CD8-positive, alpha-beta memory T cell (primary cell): ENCODE results near the gene RASGRP2. TPM values are rescaled to one million over a fixed set of nuclear protein-coding genes. Genes with fewer than 3 reads are reported as not detected.
"Not testable (repeated sequence)": the region's sequence is repeated elsewhere in the genome, so short reads cannot be mapped to it uniquely, and the experiment has no call there.

Experiments
- CTCF ChIA-PET: fragments of 350-600 bp; sonication (Branson Sonifier 250); formaldehyde crosslinking; loops from one replicate; lab custom pipeline; 2021; ENCODE audit warnings: antibody characterized with exemption; lab: Charles Lee
- POLR2A ChIA-PET: fragments of 350-600 bp; sonication (Branson Sonifier 250); formaldehyde crosslinking; loops from one replicate; lab custom pipeline; 2021; ENCODE audit warnings: antibody characterized with exemption; lab: Charles Lee
- DNase-seq, 5 donors: peaks; one replicate each; pipeline versions ENCODE4 v3.0.0 to v3.0.0-alpha.2; 2020 to 2022; ENCODE audit warnings: mixed read lengths in 1 of 5
- H3K27ac ChIP-seq: one replicate; pipeline ENCODE4 v1.7.0; 2013; ENCODE audit warnings: low read depth, mild to moderate bottlenecking, low read length, moderate library complexity
- H3K27me3 ChIP-seq: 2 replicates; pipeline ENCODE4 v1.7.0; 2013; ENCODE audit warnings: low read length, mild to moderate bottlenecking; ENCODE audit not compliant: insufficient read depth, poor library complexity, severe bottlenecking
- H3K36me3 ChIP-seq: 2 replicates; pipeline ENCODE4 v1.7.0; 2013; ENCODE audit warnings: mild to moderate bottlenecking, low read length, moderate library complexity; ENCODE audit not compliant: insufficient read depth
- H3K4me1 ChIP-seq: 2 replicates; pipeline ENCODE4 v1.7.0; 2013; ENCODE audit warnings: mild to moderate bottlenecking, low read length, moderate library complexity; ENCODE audit not compliant: insufficient read depth
- H3K4me3 ChIP-seq: 2 replicates; pipeline ENCODE4 v1.7.0; 2013; ENCODE audit warnings: mild to moderate bottlenecking, low read length
- H3K9me3 ChIP-seq: 2 replicates; pipeline ENCODE4 v1.7.0; 2013; ENCODE audit warnings: mild to moderate bottlenecking, low read length
- H3K27ac Mint-ChIP-seq, 8 donors: one replicate each; pipeline ENCODE4 v1.8.0; 2020 to 2021; ENCODE audit warnings: mixed read lengths in 8 of 8, mild to moderate bottlenecking in 6 of 8, inconsistent platforms in 3 of 8, moderate library complexity in 3 of 8
- H3K27me3 Mint-ChIP-seq, 2 donors: one replicate each; pipeline ENCODE4 v1.8.0; 2020 to 2021; ENCODE audit warnings: mixed read lengths in 2 of 2, mild to moderate bottlenecking in 1 of 2, moderate library complexity in 1 of 2
- H3K36me3 Mint-ChIP-seq, 3 donors: one replicate each; pipeline ENCODE4 v1.8.0; 2020 to 2021; ENCODE audit warnings: mixed read lengths in 3 of 3, inconsistent platforms in 1 of 3, mild to moderate bottlenecking in 1 of 3
- H3K4me1 Mint-ChIP-seq, 3 donors: one replicate each; pipeline ENCODE4 v1.8.0; 2020 to 2021; ENCODE audit warnings: mixed read lengths in 3 of 3, inconsistent platforms in 1 of 3, mild to moderate bottlenecking in 1 of 3
- H3K4me3 Mint-ChIP-seq, 7 donors: one replicate each; pipeline ENCODE4 v1.8.0; 2020 to 2021; ENCODE audit warnings: mixed read lengths in 7 of 7, mild to moderate bottlenecking in 6 of 7, moderate library complexity in 4 of 7, inconsistent platforms in 2 of 7
- H3K9me3 Mint-ChIP-seq, 5 donors: one replicate each; pipeline ENCODE4 v1.8.0; 2020 to 2022; ENCODE audit warnings: mixed read lengths in 5 of 5, mild to moderate bottlenecking in 3 of 5, moderate library complexity in 2 of 5, inconsistent platforms in 1 of 5
- polyA plus RNA-seq: library from polyadenylated mRNA; unstranded; fragments of 300-500 nt; fragmentation: Illumina TruSeq; gene quantifications from one replicate; pipeline ENCODE4 v1.2.3, GENCODE V29; 2021
- total RNA-seq, 2 experiments: library from RNA; stranded (reverse); gene quantifications; one replicate each; pipeline ENCODE4 v1.2.3, GENCODE V29; 2021

RASGRP2 gene
- total and polyA plus RNA-seq, 3 experiments from 2014 or later, result 30.2 to 145 (median 33.5) TPM

DNA sequence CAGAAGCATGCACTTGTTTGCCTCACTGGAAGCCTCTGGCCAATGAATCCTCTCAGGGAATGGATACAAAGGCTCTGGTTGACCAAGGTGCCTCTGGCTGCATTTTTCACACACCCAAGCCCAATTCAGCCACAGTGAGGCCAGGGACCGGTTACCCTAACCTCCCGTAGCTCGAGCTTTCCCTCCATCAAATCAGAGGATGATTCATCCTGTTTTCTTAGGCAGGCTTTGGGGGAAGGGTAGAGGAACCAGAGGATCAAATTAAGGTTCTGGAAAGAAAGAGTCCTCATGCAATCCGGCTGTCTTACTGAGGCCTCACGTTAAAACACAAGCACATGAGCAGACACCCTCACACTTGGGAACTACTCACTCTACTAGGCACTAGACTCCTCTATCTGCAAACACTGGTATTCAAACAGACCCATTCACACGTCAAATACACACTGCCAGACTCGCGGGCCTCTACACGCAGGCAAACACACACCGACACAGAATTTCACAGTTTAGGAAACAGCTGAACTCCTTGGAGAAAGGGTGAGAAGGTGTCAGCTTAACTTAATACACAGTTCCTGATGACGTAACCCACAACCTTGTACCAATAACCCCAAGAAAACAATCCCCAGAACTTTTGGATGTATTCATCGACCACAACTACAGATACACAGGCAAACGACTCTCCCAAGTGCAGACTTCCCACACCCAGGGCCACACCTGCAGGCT, 33.4 kb downstream of the RASGRP2 start:
- Mint-ChIP-seq H3K36me3 (peaks cover 0 to 2% (median 0%) of the 10 kb centered on the region in 3 donors), H3K27ac (peak overlapping the region in 2 of 8 donors; percentile 26 to 65), H3K9me3 (peaks cover 0 to 3% (median 0%) of the 10 kb centered on the region in 5 donors), H3K4me1 (peaks cover 5 to 24% (median 17%) of the 10 kb centered on the region in 3 donors), H3K27me3 (peaks cover 48 to 74% of the 10 kb centered on the region in 2 donors), H3K4me3 (peak overlapping the region in 3 of 7 donors; percentile 26 to 57 (median 49))
- H3K9me3 ChIP-seq, result no peaks in the 10 kb centered on the region
- POLR2A ChIA-PET, result no interaction called here
- H3K36me3 ChIP-seq, result no peaks in the 10 kb centered on the region
- CTCF ChIA-PET, result no interaction called here
- H3K4me1 ChIP-seq, result peaks cover 8% of the 10 kb centered on the region
- no peak overlapping the region for H3K27ac ChIP-seq
- no peak overlapping the region for H3K4me3 ChIP-seq
- H3K27me3 ChIP-seq, result peaks cover 40% of the 10 kb centered on the region
- DNase-seq, result no peak

DNA sequence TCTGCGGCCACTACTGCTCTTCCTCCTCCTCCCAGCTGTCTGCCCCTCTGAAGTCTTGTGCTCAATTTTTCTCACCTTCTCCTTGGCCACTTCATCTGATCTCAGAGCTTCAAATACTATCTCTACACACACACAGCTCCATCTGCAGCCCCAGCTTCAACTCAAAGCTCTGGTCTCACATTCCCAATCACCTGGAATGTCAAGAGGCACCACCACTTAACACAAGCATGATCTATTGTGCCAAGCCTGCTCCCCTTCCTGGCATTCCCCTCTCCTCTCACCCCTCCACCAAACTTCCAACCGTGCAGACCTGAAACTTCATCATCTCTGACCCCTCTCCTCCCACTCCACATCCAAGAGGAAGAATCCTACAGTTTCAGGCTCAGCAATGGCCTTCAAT, 38.4 kb downstream of the RASGRP2 start:
- no peaks in the 10 kb centered on the region for H3K4me1 Mint-ChIP-seq
- H3K27ac Mint-ChIP-seq, result peak overlapping the region in 1 of 8 donors; percentile 5
- DNase-seq, result no peak
- CTCF ChIA-PET, result interaction anchor here (3.6 kb wide), 1 partner anchor 17 kb away, joined by 18 read pairs; no protein-coding TSS in a partner anchor
- no peaks in the 10 kb centered on the region for H3K36me3 Mint-ChIP-seq
- H3K4me3 Mint-ChIP-seq, result no peak overlapping the region
- no peak overlapping the region for H3K27ac ChIP-seq
- peaks cover 31 to 57% of the 10 kb centered on the region in 2 donors for H3K27me3 Mint-ChIP-seq
- H3K27me3 ChIP-seq, result peaks cover 8% of the 10 kb centered on the region
- H3K9me3 Mint-ChIP-seq, result no peaks in the 10 kb centered on the region
- POLR2A ChIA-PET, result no interaction called here
- no peaks in the 10 kb centered on the region for H3K4me1 ChIP-seq
- no peaks in the 10 kb centered on the region for H3K36me3 ChIP-seq
- H3K4me3 ChIP-seq, result no peak overlapping the region
- H3K9me3 ChIP-seq, result no peaks in the 10 kb centered on the region

GRCh38 chr11:64703048-64703447, 40.9 kb downstream of the RASGRP2 start:
- H3K27me3 Mint-ChIP-seq, result peaks cover 21 to 40% of the 10 kb centered on the region in 2 donors
- no peaks in the 10 kb centered on the region for H3K9me3 ChIP-seq
- peaks cover 4% of the 10 kb centered on the region for H3K27me3 ChIP-seq
- no peaks in the 10 kb centered on the region for H3K36me3 ChIP-seq
- DNase-seq, result no peak
- H3K4me3 ChIP-seq, result no peak overlapping the region
- H3K36me3 Mint-ChIP-seq, result no peaks in the 10 kb centered on the region
- POLR2A ChIA-PET, result no interaction called here
- no peak overlapping the region for H3K4me3 Mint-ChIP-seq
- no peaks in the 10 kb centered on the region for H3K4me1 ChIP-seq
- H3K4me1 Mint-ChIP-seq, result no peaks in the 10 kb centered on the region
- H3K27ac ChIP-seq, result no peak overlapping the region
- H3K27ac Mint-ChIP-seq, result no peak overlapping the region
- no peaks in the 10 kb centered on the region for H3K9me3 Mint-ChIP-seq
- CTCF ChIA-PET, result interaction anchor here (0.7 to 3.6 kb wide), 3 partner anchors 10 to 167 kb away, joined by 3 to 18 read pairs (median 4); no protein-coding TSS in a partner anchor

DNA sequence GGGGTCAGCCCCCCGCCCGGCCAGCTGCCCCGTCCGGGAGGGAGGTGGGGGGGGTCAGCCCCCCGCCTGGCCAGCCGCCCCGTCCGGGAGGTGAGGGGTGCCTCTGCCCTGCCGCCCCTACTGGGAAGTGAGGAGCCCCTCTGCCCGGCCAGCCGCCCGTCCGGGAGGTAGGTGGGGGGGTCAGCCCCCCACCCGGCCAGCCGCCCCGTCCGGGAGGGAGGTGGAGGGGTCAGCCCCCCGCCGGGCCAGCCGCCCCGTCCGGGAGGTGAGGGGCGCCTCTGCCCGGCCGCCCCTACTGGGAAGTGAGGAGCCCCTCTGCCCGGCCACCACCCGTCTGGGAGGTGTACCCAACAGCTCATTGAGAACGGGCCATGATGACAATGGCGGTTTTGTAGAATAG, 42.0 kb downstream of the RASGRP2 start:
- H3K4me3 Mint-ChIP-seq, H3K27ac Mint-ChIP-seq, H3K4me1 Mint-ChIP-seq, H3K36me3 ChIP-seq, H3K36me3 Mint-ChIP-seq, POLR2A ChIA-PET, H3K27me3 ChIP-seq, DNase-seq, CTCF ChIA-PET, H3K27ac ChIP-seq, H3K9me3 Mint-ChIP-seq, H3K4me1 ChIP-seq, H3K9me3 ChIP-seq, H3K4me3 ChIP-seq: not testable (repeated sequence)
- peaks cover 18 to 33% of the 10 kb centered on the region in 2 donors for H3K27me3 Mint-ChIP-seq

DNA sequence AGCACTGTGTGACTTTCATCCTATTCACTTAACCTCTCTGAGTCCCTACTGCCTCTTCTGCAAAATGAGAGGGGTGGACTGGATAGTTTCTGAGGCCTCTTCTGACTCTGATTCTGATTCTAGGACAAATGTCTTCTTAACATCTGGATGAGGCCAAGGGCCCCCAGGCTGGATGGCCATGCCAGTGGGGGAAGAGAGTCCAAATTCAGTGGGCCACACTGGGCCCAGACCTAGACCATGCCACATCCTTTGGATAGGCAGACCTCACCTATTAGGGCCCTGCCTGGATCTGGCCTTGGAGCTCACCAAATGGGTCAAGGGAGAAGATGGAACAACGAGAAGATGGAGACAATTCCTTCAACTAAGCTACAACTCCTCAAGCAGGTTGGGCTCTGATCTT, 45.5 kb downstream of the RASGRP2 start:
- Mint-ChIP-seq H3K36me3 (peaks cover 0 to 2% (median 0%) of the 10 kb centered on the region in 3 donors), H3K4me1 (no peaks in the 10 kb centered on the region), H3K27ac (no peak overlapping the region), H3K9me3 (no peaks in the 10 kb centered on the region), H3K27me3 (peaks cover 19 to 46% of the 10 kb centered on the region in 2 donors), H3K4me3 (no peak overlapping the region)
- Histone ChIP-seq H3K9me3 (no peaks in the 10 kb centered on the region), H3K36me3 (no peaks in the 10 kb centered on the region), H3K4me1 (no peaks in the 10 kb centered on the region), H3K27ac (no peak overlapping the region), H3K27me3 (peaks cover 16% of the 10 kb centered on the region), H3K4me3 (no peak overlapping the region)
- no peak for DNase-seq
- ChIA-PET CTCF (interaction anchor here (4.0 kb wide), 1 partner anchor 10 kb away, joined by 28 read pairs; no protein-coding TSS in a partner anchor), POLR2A (no interaction called here)

DNA sequence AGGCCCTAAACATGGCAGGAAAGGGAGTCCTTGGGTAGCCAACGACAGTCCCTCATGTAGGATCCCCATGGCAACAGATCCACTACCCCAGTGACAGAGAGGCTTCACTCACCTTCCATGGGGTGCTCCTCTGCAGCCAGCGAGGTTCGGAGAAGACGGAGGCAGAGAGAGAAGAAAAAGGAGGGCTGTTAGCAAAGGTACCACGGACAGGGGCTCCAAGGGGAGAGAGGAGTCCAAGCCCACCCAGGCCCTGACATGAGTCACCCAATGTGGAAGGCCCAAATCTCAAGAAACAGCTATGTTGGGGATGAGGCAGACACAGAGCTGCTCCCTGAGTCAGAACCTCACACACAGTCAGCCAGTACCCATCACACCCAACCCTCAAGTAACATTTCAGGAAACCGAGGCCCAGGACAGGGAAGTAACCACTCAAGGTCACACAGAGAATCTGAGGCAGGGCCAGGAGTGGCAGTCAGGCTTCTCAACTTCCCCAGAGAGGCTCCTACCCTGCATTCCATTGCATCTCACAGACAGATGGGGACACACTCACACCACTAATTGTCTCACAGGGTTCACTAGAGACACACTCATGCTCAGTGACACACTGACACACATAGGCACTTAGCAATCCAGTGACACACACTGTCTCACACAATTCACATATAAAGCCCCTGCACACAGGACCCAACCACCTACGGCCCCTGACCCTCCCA, 46.1 kb downstream of the RASGRP2 start:
- H3K27me3 Mint-ChIP-seq, result peaks cover 19 to 47% of the 10 kb centered on the region in 2 donors
- Histone ChIP-seq H3K9me3 (no peaks in the 10 kb centered on the region), H3K4me1 (no peaks in the 10 kb centered on the region), H3K27ac (no peak overlapping the region), H3K36me3 (no peaks in the 10 kb centered on the region), H3K27me3 (peaks cover 20% of the 10 kb centered on the region), H3K4me3 (no peak overlapping the region)
- no peak for DNase-seq
- no peak overlapping the region for H3K4me3 Mint-ChIP-seq
- ChIA-PET CTCF (interaction anchor here (4.0 kb wide), 1 partner anchor 9 kb away, joined by 28 read pairs; no protein-coding TSS in a partner anchor), POLR2A (no interaction called here)
- H3K4me1 Mint-ChIP-seq, result peaks cover 1 to 2% (median 2%) of the 10 kb centered on the region in 3 donors
- H3K36me3 Mint-ChIP-seq, result peaks cover 0 to 2% (median 0%) of the 10 kb centered on the region in 3 donors
- no peaks in the 10 kb centered on the region for H3K9me3 Mint-ChIP-seq
- H3K27ac Mint-ChIP-seq, result no peak overlapping the region

DNA sequence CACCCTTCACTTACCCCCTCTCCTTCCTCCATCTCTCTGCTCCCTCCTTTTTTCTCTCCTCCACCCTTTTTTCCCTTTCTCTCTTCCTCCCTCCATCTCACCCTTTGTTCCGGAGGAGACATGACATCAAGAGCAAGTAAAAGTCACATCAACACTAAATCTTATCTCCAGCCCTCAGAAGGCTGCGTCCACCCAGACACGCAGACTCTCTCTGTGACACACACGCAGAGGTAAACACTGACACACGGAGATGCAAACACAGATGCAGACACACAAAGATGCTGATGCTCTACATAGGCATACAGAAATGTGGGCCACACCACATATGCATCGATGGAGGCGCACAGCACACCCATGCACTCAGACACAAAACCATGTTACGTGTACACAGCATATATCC, 47.9 kb downstream of the RASGRP2 start:
- H3K36me3 Mint-ChIP-seq, result peaks cover 0 to 2% (median 0%) of the 10 kb centered on the region in 3 donors
- peaks cover 30 to 59% of the 10 kb centered on the region in 2 donors for H3K27me3 Mint-ChIP-seq
- no peaks in the 10 kb centered on the region for H3K4me1 ChIP-seq
- H3K4me3 ChIP-seq, result no peak overlapping the region
- H3K4me1 Mint-ChIP-seq, result peaks cover 6 to 10% (median 8%) of the 10 kb centered on the region in 3 donors
- POLR2A ChIA-PET, result no interaction called here
- H3K9me3 ChIP-seq, result no peaks in the 10 kb centered on the region
- no peaks in the 10 kb centered on the region for H3K9me3 Mint-ChIP-seq
- no peak overlapping the region for H3K27ac ChIP-seq
- DNase-seq, result no peak
- H3K36me3 ChIP-seq, result no peaks in the 10 kb centered on the region
- peaks cover 31% of the 10 kb centered on the region for H3K27me3 ChIP-seq
- no peak overlapping the region for H3K27ac Mint-ChIP-seq
- H3K4me3 Mint-ChIP-seq, result no peak overlapping the region
- CTCF ChIA-PET, result no interaction called here

- no peak overlapping the region for H3K4me3 ChIP-seq
- no peak overlapping the region for H3K27ac ChIP-seq
- ChIA-PET POLR2A (no interaction called here), CTCF (no interaction called here)
- Mint-ChIP-seq H3K27ac (peak overlapping the region in 1 of 8 donors; percentile 88), H3K27me3 (peaks cover 30 to 59% of the 10 kb centered on the region in 2 donors), H3K4me1 (peaks cover 6 to 10% (median 8%) of the 10 kb centered on the region in 3 donors), H3K4me3 (no peak overlapping the region), H3K9me3 (no peaks in the 10 kb centered on the region), H3K36me3 (peaks cover 0 to 2% (median 0%) of the 10 kb centered on the region in 3 donors)
- no peak for DNase-seq
- no peaks in the 10 kb centered on the region for H3K9me3 ChIP-seq
- peaks cover 31% of the 10 kb centered on the region for H3K27me3 ChIP-seq
- no peaks in the 10 kb centered on the region for H3K4me1 ChIP-seq
- H3K36me3 ChIP-seq, result no peaks in the 10 kb centered on the region
Measured at GRCh38 chr11:64695548-64695947, 48.4 kb downstream of the RASGRP2 start.
